Measurements from ENCODE around the gene FAM53A.

FAM53A gene

DNA sequence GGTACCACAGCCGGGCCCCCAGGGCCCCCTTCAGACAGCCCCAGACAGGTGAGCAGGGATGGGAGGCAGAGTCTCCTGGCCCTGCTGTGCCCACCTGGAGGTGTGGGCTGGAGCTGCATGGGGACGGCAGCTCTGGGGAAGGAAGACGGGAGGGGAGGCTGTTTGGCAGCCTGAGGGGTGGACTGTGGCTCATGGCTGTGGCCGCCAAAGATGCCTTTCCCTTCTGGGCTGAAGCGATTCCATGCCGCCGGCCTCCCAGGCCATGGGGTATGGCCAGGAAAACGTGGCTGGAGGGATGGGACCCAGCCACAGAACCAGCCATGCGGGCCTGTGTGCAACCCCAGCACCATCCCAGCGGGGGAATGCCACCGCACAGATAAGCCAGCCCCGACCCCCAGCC, 65.7 kb downstream of the FAM53A start:
- Mint-ChIP-seq H3K27ac (no peak overlapping the region), H3K4me3 (no peak overlapping the region), H3K4me1 (no peaks in the 10 kb centered on the region), H3K36me3 (ENCODE audit: low read depth) (no peaks in the 10 kb centered on the region), H3K9me3 (peaks cover 4% of the 10 kb centered on the region), H3K27me3 (ENCODE audit: low read depth) (peaks cover 27% of the 10 kb centered on the region)
- TF ChIP-seq, protein P1, sequence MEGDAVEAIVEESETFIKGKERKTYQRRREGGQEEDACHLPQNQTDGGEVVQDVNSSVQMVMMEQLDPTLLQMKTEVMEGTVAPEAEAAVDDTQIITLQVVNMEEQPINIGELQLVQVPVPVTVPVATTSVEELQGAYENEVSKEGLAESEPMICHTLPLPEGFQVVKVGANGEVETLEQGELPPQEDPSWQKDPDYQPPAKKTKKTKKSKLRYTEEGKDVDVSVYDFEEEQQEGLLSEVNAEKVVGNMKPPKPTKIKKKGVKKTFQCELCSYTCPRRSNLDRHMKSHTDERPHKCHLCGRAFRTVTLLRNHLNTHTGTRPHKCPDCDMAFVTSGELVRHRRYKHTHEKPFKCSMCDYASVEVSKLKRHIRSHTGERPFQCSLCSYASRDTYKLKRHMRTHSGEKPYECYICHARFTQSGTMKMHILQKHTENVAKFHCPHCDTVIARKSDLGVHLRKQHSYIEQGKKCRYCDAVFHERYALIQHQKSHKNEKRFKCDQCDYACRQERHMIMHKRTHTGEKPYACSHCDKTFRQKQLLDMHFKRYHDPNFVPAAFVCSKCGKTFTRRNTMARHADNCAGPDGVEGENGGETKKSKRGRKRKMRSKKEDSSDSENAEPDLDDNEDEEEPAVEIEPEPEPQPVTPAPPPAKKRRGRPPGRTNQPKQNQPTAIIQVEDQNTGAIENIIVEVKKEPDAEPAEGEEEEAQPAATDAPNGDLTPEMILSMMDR (IDR thresholded peaks at IDR 0.05; ENCODE audit: unreplicated experiment in 3 of 3) = no peak

DNA sequence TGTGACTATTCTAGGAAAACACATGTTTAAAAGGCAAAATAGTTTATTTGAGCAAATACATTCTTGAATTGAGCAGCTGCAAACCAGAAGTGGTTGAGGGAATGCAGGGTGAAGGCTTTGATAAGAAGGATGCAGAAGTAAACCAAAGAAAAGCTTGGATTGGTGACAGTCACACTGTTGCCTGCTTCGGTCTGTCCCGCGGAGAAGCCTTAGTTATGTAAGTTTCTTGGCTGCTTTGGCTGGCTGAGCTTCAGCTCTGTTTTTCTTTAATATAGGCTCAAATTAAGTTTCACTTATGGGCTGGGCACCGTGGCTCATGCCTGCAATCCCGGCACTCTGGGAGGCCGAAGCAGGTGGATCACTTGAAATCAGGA, 67.6 kb downstream of the FAM53A start:
- H3K36me3 Mint-ChIP-seq (ENCODE audit: low read depth) = no peaks in the 10 kb centered on the region
- TF ChIP-seq, protein P1 (IDR thresholded peaks at IDR 0.05; ENCODE audit: unreplicated experiment in 3 of 3) = no peak

DNA sequence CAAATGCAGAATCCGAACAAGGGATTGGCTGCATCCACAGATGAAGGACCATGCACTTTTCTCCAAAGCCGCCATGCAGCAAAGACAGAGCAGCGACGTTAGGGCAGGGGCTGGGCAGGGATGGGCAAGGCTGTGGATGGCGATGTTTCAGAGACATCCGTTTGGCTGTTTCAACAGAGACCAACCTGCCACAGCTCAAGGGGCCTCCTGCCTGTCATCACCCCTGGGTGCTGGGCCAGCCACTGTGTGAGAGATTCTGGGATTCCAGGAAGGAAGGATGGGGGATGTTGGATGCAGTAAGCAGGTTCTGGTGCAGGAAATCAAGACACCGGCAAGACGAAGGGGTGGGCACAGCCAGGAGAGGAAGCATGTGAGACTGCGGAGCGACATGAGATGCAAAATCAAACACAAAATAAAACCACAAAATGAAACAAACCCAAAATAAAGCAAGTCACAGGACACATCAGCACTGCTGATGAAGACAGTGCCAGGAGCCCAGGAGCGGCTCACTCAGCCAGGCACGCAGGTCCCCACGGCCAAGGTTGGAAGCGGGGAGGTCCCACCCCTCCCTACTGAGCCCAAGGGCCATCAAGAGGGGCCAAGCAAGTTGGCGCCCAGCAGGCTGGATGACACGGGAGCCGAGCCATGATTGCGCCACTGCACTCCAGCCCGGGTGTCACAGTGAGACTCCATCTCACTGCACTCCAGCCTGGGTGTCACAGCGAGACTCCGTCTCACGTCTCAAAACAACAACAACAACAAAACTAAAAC, 68.1 kb downstream of the FAM53A start:
- H3K4me1 Mint-ChIP-seq = no peaks in the 10 kb centered on the region

More for the DNA sequence above, 67.6 kb downstream of the FAM53A start:
- H3K9me3 Mint-ChIP-seq = peaks cover 4% of the 10 kb centered on the region
- no peak overlapping the region for H3K27ac Mint-ChIP-seq
- peaks cover 27% of the 10 kb centered on the region for H3K27me3 Mint-ChIP-seq (ENCODE audit: low read depth)
- no peaks in the 10 kb centered on the region for H3K4me1 Mint-ChIP-seq
- H3K4me3 Mint-ChIP-seq = no peak overlapping the region

DNA sequence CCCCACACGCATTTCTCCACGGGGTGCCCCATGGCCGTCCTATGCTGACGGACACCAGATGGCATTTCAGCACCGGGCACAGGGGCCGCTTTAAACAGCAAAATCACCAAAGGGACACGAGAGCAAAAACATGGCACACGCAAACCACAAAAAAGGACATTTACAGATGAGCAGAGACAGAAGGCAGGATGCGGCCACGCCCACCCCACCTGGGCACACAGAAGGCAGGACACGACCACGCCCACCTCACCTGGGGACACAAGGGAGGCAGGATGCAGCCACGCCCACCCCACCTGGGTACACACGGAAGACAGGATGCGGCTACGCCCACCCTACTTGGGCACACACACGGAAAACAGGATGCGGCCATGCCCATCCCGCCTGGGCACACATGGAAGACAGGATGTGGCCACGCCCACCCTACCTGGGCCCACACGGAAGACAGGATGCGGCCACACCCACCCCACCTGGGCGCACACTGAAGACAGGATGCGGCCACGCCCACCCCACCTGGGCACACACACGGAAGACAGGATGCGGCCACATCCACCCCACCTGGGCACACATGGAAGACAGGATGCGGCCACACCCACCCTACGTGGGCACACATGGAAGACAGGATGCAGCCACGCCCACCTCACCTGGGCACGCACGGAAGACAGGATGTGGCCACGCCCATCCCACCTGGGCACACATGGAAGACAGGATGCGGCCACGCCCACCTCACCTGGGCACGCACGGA, 69.1 kb downstream of the FAM53A start:
- H3K4me3 Mint-ChIP-seq = no peak overlapping the region
- peaks cover 27% of the 10 kb centered on the region for H3K27me3 Mint-ChIP-seq (ENCODE audit: low read depth)
- no peaks in the 10 kb centered on the region for H3K4me1 Mint-ChIP-seq
- H3K27ac Mint-ChIP-seq = no peak overlapping the region
- no peaks in the 10 kb centered on the region for H3K36me3 Mint-ChIP-seq (ENCODE audit: low read depth)
- TF ChIP-seq, protein P1 (IDR thresholded peaks at IDR 0.05; ENCODE audit: unreplicated experiment in 3 of 3) = no peak
- H3K9me3 Mint-ChIP-seq = peaks cover 4% of the 10 kb centered on the region

More for the DNA sequence above, 68.1 kb downstream of the FAM53A start:
- Mint-ChIP-seq H3K27ac (no peak overlapping the region), H3K36me3 (ENCODE audit: low read depth) (no peaks in the 10 kb centered on the region), H3K27me3 (ENCODE audit: low read depth) (peaks cover 27% of the 10 kb centered on the region), H3K4me3 (no peak overlapping the region), H3K9me3 (peaks cover 4% of the 10 kb centered on the region)
- TF ChIP-seq, protein P1 (IDR thresholded peaks at IDR 0.05; ENCODE audit: unreplicated experiment in 3 of 3) = no peak

DNA sequence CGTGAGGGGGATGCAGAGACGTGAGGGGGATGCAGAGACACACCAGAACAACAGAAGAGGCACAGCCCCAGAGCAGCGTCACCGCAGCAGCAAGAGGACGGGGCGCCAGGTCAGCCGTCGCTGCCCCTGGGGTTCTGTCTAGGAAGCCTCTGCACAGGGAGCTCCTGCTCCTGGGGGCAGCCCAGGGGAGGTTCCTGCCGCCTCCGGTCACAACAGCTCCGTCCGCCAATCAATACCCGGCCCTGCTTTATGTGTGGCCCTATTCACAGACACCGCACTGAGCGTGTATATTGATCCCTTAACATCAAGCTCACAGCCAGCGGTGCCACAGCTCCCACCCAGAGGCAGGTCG, 69.6 kb downstream of the FAM53A start:
- Mint-ChIP-seq H3K9me3 (peaks cover 4% of the 10 kb centered on the region), H3K4me1 (no peaks in the 10 kb centered on the region), H3K27ac (no peak overlapping the region), H3K27me3 (ENCODE audit: low read depth) (peaks cover 26% of the 10 kb centered on the region), H3K4me3 (no peak overlapping the region), H3K36me3 (ENCODE audit: low read depth) (no peaks in the 10 kb centered on the region)
- TF ChIP-seq, protein P1 (IDR thresholded peaks at IDR 0.05; ENCODE audit: unreplicated experiment in 3 of 3) = no peak
